ENCODE results near the gene CCDC146. TPM values are rescaled to one million over a fixed set of nuclear protein-coding genes. Genes with fewer than 3 reads are reported as not detected.

CCDC146 gene
- total RNA-seq, 2 donors from 2014 or later = 11.8 to 12.1 TPM

DNA sequence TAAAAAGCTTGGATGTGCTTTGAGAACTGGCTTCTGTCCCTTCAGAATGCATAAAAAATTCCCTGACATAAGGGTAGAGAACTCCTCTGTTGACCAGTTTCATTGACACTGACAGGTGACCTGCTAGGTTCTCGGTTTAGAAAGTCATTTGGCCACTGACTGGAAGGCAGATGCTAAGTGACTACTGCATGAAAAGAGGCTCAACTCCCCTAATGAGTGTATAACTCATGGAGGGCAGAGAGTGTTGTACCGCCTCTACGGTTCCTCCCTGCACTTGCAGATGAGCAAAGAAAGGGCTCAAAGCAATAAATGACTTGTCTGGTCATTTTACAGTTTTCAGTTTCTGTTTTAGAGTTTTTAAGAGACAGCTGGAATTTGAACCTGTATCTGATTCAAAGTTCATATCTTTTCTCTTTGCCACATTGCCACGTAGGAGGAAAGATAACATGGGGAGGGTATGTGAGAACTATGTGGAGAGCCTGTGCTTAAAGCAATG, 80.1 kb downstream of the CCDC146 start:
- Histone ChIP-seq H3K4me1 (ENCODE audit: control insufficient read depth in 1 of 2, low read depth in 2 of 2) (peaks cover 5 to 20% of the 10 kb centered on the region in 2 donors), H3K27ac (no peak overlapping the region), H3K36me3 (no peaks in the 10 kb centered on the region), H3K9me3 (no peaks in the 10 kb centered on the region), H3K27me3 (replicated peaks; ENCODE audit: insufficient read depth) (no peaks in the 10 kb centered on the region), H3K4me3 (no peak overlapping the region)
- DNase-seq (ENCODE audit: low spot score) (no peak), ATAC-seq (ENCODE audit: insufficient number of reproducible peaks, low FRiP score, low read depth) (no peak)
- no peak for TF ChIP-seq CTCF (IDR thresholded peaks at IDR 0.05)

- peaks cover 8% of the 10 kb centered on the region for H3K9me3 ChIP-seq
- H3K4me3 ChIP-seq = no peak overlapping the region
- DNase-seq (ENCODE audit: low spot score) = no peak
- no peak overlapping the region for H3K27ac ChIP-seq
- H3K36me3 ChIP-seq = no peaks in the 10 kb centered on the region
- no peaks in the 10 kb centered on the region for H3K27me3 ChIP-seq (replicated peaks; ENCODE audit: insufficient read depth)
- TF ChIP-seq CTCF (IDR thresholded peaks at IDR 0.05) = no peak
- no peak for ATAC-seq (ENCODE audit: insufficient number of reproducible peaks, low FRiP score, low read depth)
- peaks cover 1 to 15% of the 10 kb centered on the region in 2 donors for H3K4me1 ChIP-seq (ENCODE audit: control insufficient read depth in 1 of 2, low read depth in 2 of 2)
These were observed 83.3 kb downstream of the CCDC146 start for GRCh38 chr7:77205706-77206105.

GRCh38 chr7:77208416-77208815, 86.0 kb downstream of the CCDC146 start:
- Histone ChIP-seq H3K4me1 (ENCODE audit: control insufficient read depth in 1 of 2, low read depth in 2 of 2) (no peaks in the 10 kb centered on the region), H3K4me3 (no peak overlapping the region), H3K27me3 (replicated peaks; ENCODE audit: insufficient read depth) (no peaks in the 10 kb centered on the region), H3K9me3 (peaks cover 8% of the 10 kb centered on the region), H3K27ac (no peak overlapping the region), H3K36me3 (no peaks in the 10 kb centered on the region)
- no peak for TF ChIP-seq CTCF (IDR thresholded peaks at IDR 0.05)
- no peak for ATAC-seq (ENCODE audit: insufficient number of reproducible peaks, low FRiP score, low read depth)
- no peak for DNase-seq (ENCODE audit: low spot score)

DNA sequence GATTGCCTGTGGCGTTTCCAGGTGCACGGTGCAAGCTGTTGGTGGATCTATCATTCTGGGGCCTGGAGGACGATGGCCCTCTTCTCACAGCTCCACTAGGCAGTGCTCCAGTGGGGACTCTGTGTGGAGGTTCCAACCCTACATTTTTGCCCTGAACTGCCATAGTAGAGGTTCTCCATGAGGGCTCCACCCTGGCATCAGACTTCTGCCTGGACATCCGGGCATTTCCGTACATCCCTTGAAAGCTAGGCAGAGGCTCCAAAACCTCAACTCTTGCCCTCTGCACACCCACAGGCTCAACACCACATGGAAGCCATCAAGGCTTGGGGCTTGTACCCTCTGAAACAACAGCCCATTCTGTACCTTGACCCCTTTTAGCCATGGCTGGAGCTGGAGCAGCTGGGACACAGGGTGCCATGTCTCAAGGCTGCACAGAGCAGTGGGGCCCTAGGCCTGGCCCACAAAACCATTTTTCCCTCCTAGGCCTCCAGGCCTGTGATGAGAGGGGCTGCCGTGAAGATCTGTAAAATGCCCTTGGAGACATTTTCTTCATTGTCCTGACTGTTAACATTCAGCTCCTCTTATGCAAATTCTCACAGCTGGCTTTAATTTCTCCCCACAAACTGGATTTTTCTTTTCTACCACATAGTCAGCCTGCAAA, 87.2 kb downstream of the CCDC146 start:
- H3K4me1 ChIP-seq (ENCODE audit: control insufficient read depth in 1 of 2, low read depth in 2 of 2) = no peaks in the 10 kb centered on the region
- H3K27me3 ChIP-seq (replicated peaks; ENCODE audit: insufficient read depth) = no peaks in the 10 kb centered on the region
- no peak for TF ChIP-seq CTCF (IDR thresholded peaks at IDR 0.05)
- H3K9me3 ChIP-seq = peaks cover 8% of the 10 kb centered on the region
- DNase-seq (ENCODE audit: low spot score) = no peak
- H3K27ac ChIP-seq = no peak overlapping the region
- H3K4me3 ChIP-seq = no peak overlapping the region
- ATAC-seq (ENCODE audit: insufficient number of reproducible peaks, low FRiP score, low read depth) = no peak
- H3K36me3 ChIP-seq = no peaks in the 10 kb centered on the region

DNA sequence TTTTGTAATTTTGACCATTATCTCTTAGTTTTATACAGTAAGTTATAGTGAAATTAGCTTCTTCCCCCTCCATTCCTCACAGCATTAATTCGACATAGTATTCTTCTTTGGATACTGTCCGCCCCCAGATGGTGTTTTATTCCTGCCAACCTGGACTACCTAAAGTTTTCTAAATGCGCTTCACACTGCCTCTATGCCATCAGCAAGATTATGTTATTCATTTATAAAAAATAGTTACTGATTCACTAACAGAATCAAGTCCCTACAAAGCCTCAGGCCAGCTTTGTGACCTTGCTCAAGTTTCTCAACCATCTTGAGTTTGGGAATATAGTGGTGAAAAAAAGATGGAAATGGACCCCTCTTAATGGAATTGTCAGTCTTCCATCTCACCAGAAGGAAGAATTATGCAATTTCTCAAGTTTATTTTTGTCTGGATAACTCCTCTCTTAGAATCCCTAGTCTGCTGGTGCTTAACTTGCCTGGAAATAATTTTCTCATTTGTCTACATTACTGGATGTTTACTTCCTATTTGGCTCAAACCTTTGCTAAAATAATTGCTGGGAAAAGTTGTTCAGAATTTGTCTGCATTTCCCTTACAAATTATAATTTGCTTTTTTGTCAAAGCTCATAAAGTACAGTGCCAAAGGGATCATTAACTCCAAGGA, 93.9 kb downstream of the CCDC146 start:
- no peaks in the 10 kb centered on the region for H3K36me3 ChIP-seq
- no peak for TF ChIP-seq CTCF (IDR thresholded peaks at IDR 0.05)
- ATAC-seq (ENCODE audit: insufficient number of reproducible peaks, low FRiP score, low read depth) = no peak
- H3K9me3 ChIP-seq = no peaks in the 10 kb centered on the region
- DNase-seq (ENCODE audit: low spot score) = no peak
- H3K4me1 ChIP-seq (ENCODE audit: control insufficient read depth in 1 of 2, low read depth in 2 of 2) = no peaks in the 10 kb centered on the region
- H3K27me3 ChIP-seq (replicated peaks; ENCODE audit: insufficient read depth) = no peaks in the 10 kb centered on the region
- no peak overlapping the region for H3K27ac ChIP-seq
- H3K4me3 ChIP-seq = no peak overlapping the region

All from thoracic aorta (tissue), 2 donors.